GM04504 (cell line): ENCODE results near the gene HNRNPUL1.

Experiments used
- DNase-seq: peaks from one replicate; pipeline ENCODE4 v3.0.0-alpha.2; 2012; ENCODE audit warnings: low read depth

HNRNPUL1 gene

GRCh38 chr19:41353466-41354342 lies 89.5 kb downstream of the HNRNPUL1 start, which contains the start of gene TGFB1:
TGFB1 (minus strand) TSS chr19:41353922; CDS start chr19:41353044, 878 bp downstream.
- peak; percentile 82 for DNase-seq

GRCh38 chr19:41354343-41354953 lies 90.3 kb downstream of the HNRNPUL1 start:
- DNase-seq = no peak

GRCh38 chr19:41355035-41355434 lies 90.9 kb downstream of the HNRNPUL1 start:
- DNase-seq = no peak

GRCh38 chr19:41355802-41356201 lies 91.6 kb downstream of the HNRNPUL1 start:
- no peak for DNase-seq

- DNase-seq = no peak
These were observed 93.0 kb downstream of the HNRNPUL1 start for GRCh38 chr19:41356984-41357739.
